Stomach smooth muscle (tissue), 2 donors: Measurements from ENCODE around the gene NTSR1.

ENCODE experiments used
- H3K27ac ChIP-seq: one replicate; pipeline ENCODE4 v1.7.0; 2013; ENCODE audit warnings: mild to moderate bottlenecking, low read length, inconsistent platforms
- H3K27me3 ChIP-seq, 2 donors: one replicate each; pipeline ENCODE4 v1.7.0; 2013; ENCODE audit warnings: low read length in 2 of 2; ENCODE audit not compliant: insufficient read depth in 2 of 2, control insufficient read depth in 1 of 2
- H3K36me3 ChIP-seq, 2 donors: one replicate each; pipeline ENCODE4 v1.7.0; 2013; ENCODE audit warnings: low read length in 2 of 2; ENCODE audit not compliant: control insufficient read depth in 2 of 2, insufficient read depth in 2 of 2
- H3K4me1 ChIP-seq: one replicate; pipeline ENCODE4 v1.7.0; 2013; ENCODE audit warnings: low read length; ENCODE audit not compliant: control insufficient read depth, insufficient read depth
- H3K4me3 ChIP-seq, 2 donors: one replicate each; pipeline ENCODE4 v1.7.0; 2013; ENCODE audit warnings: low read length in 2 of 2
- H3K9ac ChIP-seq, 2 donors: one replicate each; pipeline ENCODE4 v1.7.0; 2013; ENCODE audit warnings: low read length in 2 of 2, mild to moderate bottlenecking in 1 of 2
- H3K9me3 ChIP-seq, 2 donors: one replicate each; pipeline ENCODE4 v1.7.0; 2013; ENCODE audit warnings: low read length in 2 of 2; ENCODE audit not compliant: control insufficient read depth in 2 of 2
- donor health status: healthy.
- donor health status: Pancreatic carcinoma.

The NTSR1 gene

DNA sequence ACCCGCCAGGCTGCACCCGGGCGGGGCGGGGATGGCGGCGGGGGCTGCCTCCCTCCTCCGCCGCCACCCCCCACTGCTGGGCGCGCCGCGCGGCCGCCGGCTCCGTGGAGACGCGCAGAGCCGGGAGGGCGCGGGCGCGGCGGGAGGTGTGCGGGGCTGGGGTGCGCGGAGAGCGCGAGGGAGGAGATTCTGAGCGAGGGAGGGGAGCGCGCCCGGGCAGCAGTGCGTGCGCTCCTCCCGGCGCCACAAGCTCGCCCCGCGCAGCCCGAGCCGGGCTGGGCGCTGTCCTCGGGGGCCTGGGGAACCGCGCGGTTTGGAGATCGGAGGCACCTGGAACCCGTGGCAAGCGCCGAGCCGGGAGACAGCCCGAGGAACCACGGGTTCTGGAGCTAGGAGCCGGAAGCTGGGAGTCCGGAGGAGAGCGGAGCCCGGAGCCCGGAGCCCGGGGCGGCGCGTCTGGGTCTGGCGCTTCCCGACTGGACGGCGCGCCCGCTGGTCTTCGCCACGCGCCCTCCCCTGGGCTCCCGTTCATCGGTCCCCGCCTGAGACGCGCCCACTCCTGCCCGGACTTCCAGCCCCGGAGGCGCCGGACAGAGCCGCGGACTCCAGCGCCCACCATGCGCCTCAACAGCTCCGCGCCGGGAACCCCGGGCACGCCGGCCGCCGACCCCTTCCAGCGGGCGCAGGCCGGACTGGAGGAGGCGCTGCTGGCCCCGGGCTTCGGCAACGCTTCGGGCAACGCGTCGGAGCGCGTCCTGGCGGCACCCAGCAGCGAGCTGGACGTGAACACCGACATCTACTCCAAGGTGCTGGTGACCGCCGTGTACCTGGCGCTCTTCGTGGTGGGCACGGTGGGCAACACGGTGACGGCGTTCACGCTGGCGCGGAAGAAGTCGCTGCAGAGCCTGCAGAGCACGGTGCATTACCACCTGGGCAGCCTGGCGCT, at the start of gene NTSR1:
Gene NTSR1, plus strand, starts transcription at position 246 of the 946 bp plus-strand sequence. Its CDS starts 372 bp downstream, at position 618.
- Histone ChIP-seq H3K4me3 (no peak within 1 kb of the TSS), H3K36me3 (no peaks in the 10 kb centered on the region), H3K27ac (no peak within 1 kb of the TSS), H3K9me3 (no peaks in the 10 kb centered on the region), H3K4me1 (peaks cover 45% of the 10 kb centered on the region), H3K27me3 (peaks cover 27 to 35% of the 10 kb centered on the region in 2 donors), H3K9ac (no peak within 1 kb of the TSS)

GRCh38 chr20:62659488-62660239, 49.0 kb upstream of the NTSR1 start:
- Histone ChIP-seq H3K9me3 (no peaks in the 10 kb centered on the region), H3K4me3 (no peak overlapping the region), H3K9ac (no peak overlapping the region), H3K27ac (no peak overlapping the region), H3K27me3 (no peaks in the 10 kb centered on the region), H3K4me1 (peaks cover under 1% of the 10 kb centered on the region), H3K36me3 (no peaks in the 10 kb centered on the region)

DNA sequence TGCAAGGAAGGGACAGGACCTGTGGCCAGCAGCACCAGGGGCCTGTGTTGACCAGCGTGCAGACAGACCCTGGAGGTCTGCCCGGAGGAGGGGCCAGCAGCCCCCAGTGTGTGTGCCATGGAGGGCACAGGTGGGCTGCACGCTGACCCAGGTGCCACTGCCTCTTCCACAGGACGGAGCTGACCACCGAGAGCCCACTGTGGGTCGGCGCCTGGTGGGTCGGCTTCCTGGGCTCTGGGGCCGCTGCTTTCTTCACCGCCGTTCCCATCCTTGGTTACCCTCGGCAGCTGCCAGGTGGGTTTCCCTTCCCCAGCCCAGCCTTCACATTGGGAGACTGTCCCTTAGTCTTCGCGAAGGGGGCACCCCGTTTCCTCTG, 48.4 kb upstream of the NTSR1 start:
- Histone ChIP-seq H3K4me1 (no peaks in the 10 kb centered on the region), H3K9ac (no peak overlapping the region), H3K27ac (no peak overlapping the region), H3K4me3 (no peak overlapping the region), H3K36me3 (no peaks in the 10 kb centered on the region), H3K9me3 (no peaks in the 10 kb centered on the region), H3K27me3 (no peaks in the 10 kb centered on the region)

DNA sequence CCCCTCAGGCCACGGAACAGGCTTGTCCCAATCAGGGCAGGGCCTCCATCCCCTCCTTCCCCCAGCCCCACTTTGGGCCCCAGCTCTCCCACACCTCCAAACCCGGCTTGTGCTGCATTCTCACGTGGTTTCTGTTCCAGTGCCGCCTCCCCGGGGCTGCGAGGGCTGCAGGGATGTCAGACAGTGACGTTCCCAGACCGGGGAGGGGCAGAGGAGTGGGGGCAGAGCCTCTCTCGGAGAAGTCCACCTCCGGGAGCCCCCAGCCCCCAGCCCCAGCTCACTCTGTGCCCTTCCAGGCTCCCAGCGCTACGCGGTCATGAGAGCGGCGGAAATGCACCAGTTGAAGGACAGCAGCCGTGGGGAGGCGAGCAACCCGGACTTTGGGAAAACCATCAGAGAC, 47.9 kb upstream of the NTSR1 start:
- no peaks in the 10 kb centered on the region for H3K27me3 ChIP-seq
- H3K4me1 ChIP-seq = no peaks in the 10 kb centered on the region
- no peak overlapping the region for H3K9ac ChIP-seq
- no peak overlapping the region for H3K27ac ChIP-seq
- no peak overlapping the region for H3K4me3 ChIP-seq
- H3K9me3 ChIP-seq = no peaks in the 10 kb centered on the region
- H3K36me3 ChIP-seq = no peaks in the 10 kb centered on the region

- H3K9me3 ChIP-seq = no peaks in the 10 kb centered on the region
- no peak overlapping the region for H3K4me3 ChIP-seq
- H3K27ac ChIP-seq = no peak overlapping the region
- no peak overlapping the region for H3K9ac ChIP-seq
- no peaks in the 10 kb centered on the region for H3K36me3 ChIP-seq
- no peaks in the 10 kb centered on the region for H3K27me3 ChIP-seq
- H3K4me1 ChIP-seq = no peaks in the 10 kb centered on the region
These were observed 47.0 kb upstream of the NTSR1 start for GRCh38 chr20:62661647-62662046.

- Histone ChIP-seq H3K4me1 (peaks cover 2% of the 10 kb centered on the region), H3K36me3 (no peaks in the 10 kb centered on the region), H3K27ac (no peak overlapping the region), H3K9me3 (no peaks in the 10 kb centered on the region), H3K27me3 (no peaks in the 10 kb centered on the region), H3K9ac (no peak overlapping the region), H3K4me3 (no peak overlapping the region)
These were observed 46.2 kb upstream of the NTSR1 start for GRCh38 chr20:62662422-62662821.

GRCh38 chr20:62663145-62664018, 45.3 kb upstream of the NTSR1 start:
- Histone ChIP-seq H3K9me3 (no peaks in the 10 kb centered on the region), H3K9ac (no peak overlapping the region), H3K36me3 (no peaks in the 10 kb centered on the region), H3K27ac (no peak overlapping the region), H3K4me1 (peaks cover 2% of the 10 kb centered on the region), H3K27me3 (no peaks in the 10 kb centered on the region), H3K4me3 (no peak overlapping the region)

- no peaks in the 10 kb centered on the region for H3K9me3 ChIP-seq
- H3K27ac ChIP-seq = no peak overlapping the region
- no peak overlapping the region for H3K9ac ChIP-seq
- H3K36me3 ChIP-seq = no peaks in the 10 kb centered on the region
- H3K4me3 ChIP-seq = no peak overlapping the region
- H3K4me1 ChIP-seq = peaks cover 2% of the 10 kb centered on the region
- no peaks in the 10 kb centered on the region for H3K27me3 ChIP-seq
These were observed 44.3 kb upstream of the NTSR1 start for GRCh38 chr20:62664019-62664971.

GRCh38 chr20:62665153-62665754, 43.4 kb upstream of the NTSR1 start:
- no peak overlapping the region for H3K4me3 ChIP-seq
- H3K4me1 ChIP-seq = peaks cover 2% of the 10 kb centered on the region
- H3K36me3 ChIP-seq = no peaks in the 10 kb centered on the region
- H3K9ac ChIP-seq = no peak overlapping the region
- no peak overlapping the region for H3K27ac ChIP-seq
- H3K9me3 ChIP-seq = no peaks in the 10 kb centered on the region
- H3K27me3 ChIP-seq = no peaks in the 10 kb centered on the region
